ENCODE results near the gene MOV10. TPM values are rescaled to one million over a fixed set of nuclear protein-coding genes. Genes with fewer than 3 reads are reported as not detected.
"Not testable (repeated sequence)": the region's sequence is repeated elsewhere in the genome, so short reads cannot be mapped to it uniquely, and the experiment has no call there.

MOV10 gene
- polyA plus RNA-seq, 1 donor from 2014 or later = 1.4 TPM

GRCh38 chr1:112728306-112728971 lies 54.0 kb downstream of the MOV10 start:
- not testable (repeated sequence) for H4K20me1 ChIP-seq (ENCODE audit: insufficient read depth); H3K27ac ChIP-seq (ENCODE audit: low read length); H2AFZ ChIP-seq (ENCODE audit: low read depth, low read length); H3K9me2 ChIP-seq (ENCODE audit: insufficient read depth, low read length); H3K4me2 ChIP-seq (ENCODE audit: low read length); H3K9me3 ChIP-seq (ENCODE audit: low read length); H3K36me3 ChIP-seq (ENCODE audit: insufficient read depth, low read length); H3K4me3 ChIP-seq (ENCODE audit: low read length); H3K27me3 ChIP-seq (ENCODE audit: insufficient read depth, low read depth, low read length); H3K79me2 ChIP-seq (replicated peaks; ENCODE audit: insufficient read depth, low read length); H3F3A ChIP-seq (ENCODE audit: insufficient read depth, low read length, poor library complexity, severe bottlenecking); H3K9ac ChIP-seq (ENCODE audit: low read length)

DNA sequence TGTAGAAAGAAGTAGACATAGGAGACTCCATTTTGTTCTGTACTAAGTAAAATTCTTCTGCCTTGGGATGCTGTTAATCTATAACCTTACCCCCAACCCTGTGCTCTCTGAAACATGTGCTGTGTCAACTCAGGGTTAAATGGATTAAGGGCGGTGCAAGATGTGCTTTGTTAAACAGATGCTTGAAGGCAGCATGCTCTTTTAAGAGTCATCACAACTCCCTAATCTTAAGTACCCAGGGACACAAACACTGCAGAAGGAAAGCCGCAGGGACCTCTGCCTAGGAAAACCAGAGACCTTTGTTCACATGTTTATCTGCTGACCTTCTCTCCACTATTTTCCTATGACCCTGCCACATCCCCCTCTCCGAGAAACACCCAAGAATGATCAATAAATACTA lies 54.6 kb downstream of the MOV10 start:
- not testable (repeated sequence) for H3K9ac ChIP-seq (ENCODE audit: low read length); H3K79me2 ChIP-seq (replicated peaks; ENCODE audit: insufficient read depth, low read length); H3K9me3 ChIP-seq (ENCODE audit: low read length); H3K27ac ChIP-seq (ENCODE audit: low read length); H3K27me3 ChIP-seq (ENCODE audit: insufficient read depth, low read depth, low read length); H3F3A ChIP-seq (ENCODE audit: insufficient read depth, low read length, poor library complexity, severe bottlenecking); H2AFZ ChIP-seq (ENCODE audit: low read depth, low read length); H3K4me2 ChIP-seq (ENCODE audit: low read length); H3K9me2 ChIP-seq (ENCODE audit: insufficient read depth, low read length); H3K36me3 ChIP-seq (ENCODE audit: insufficient read depth, low read length); H4K20me1 ChIP-seq (ENCODE audit: insufficient read depth); H3K4me3 ChIP-seq (ENCODE audit: low read length)

DNA sequence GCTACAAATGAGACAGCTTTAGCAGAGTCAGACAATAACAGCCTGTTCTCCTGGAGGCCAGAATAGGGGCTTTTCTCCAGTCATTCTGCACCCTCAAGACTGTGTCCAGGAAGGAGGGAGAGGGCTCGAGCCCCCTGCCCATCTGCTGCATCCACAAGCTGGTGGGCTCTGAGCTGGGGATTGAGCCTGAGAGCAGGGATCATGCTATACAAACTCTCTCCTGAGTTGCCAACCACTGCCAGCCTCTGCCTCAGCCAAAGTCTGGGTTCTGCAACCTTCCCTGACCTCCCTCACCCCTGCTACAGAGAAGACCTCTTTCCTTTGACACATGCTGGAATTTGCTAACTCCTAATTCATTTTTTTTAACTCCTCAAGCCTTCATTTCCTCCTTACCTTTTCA lies 55.5 kb downstream of the MOV10 start:
- H3K4me3 ChIP-seq (ENCODE audit: low read length) = no peak overlapping the region
- no peaks in the 10 kb centered on the region for H3K9me3 ChIP-seq (ENCODE audit: low read length)
- H3K27me3 ChIP-seq (ENCODE audit: insufficient read depth, low read depth, low read length) = no peaks in the 10 kb centered on the region
- H3K9me2 ChIP-seq (ENCODE audit: insufficient read depth, low read length) = no peaks in the 10 kb centered on the region
- H3K36me3 ChIP-seq (ENCODE audit: insufficient read depth, low read length) = no peaks in the 10 kb centered on the region
- H3K9ac ChIP-seq (ENCODE audit: low read length) = no peak overlapping the region
- TF ChIP-seq SMC3 (conservative IDR thresholded peaks at IDR 0.05; ENCODE audit: poor library complexity) (no peak), RAD21 (conservative IDR thresholded peaks at IDR 0.05) (no peak)
- no peak overlapping the region for H2AFZ ChIP-seq (ENCODE audit: low read depth, low read length)
- H3F3A ChIP-seq (ENCODE audit: insufficient read depth, low read length, poor library complexity, severe bottlenecking) = no peaks in the 10 kb centered on the region
- no peaks in the 10 kb centered on the region for H4K20me1 ChIP-seq (ENCODE audit: insufficient read depth)
- no peak overlapping the region for H3K4me2 ChIP-seq (ENCODE audit: low read length)
- H3K27ac ChIP-seq (ENCODE audit: low read length) = no peak overlapping the region
- H3K79me2 ChIP-seq (replicated peaks; ENCODE audit: insufficient read depth, low read length) = no peaks in the 10 kb centered on the region

- no peak for TF ChIP-seq EP300 (conservative IDR thresholded peaks at IDR 0.05; ENCODE audit: poor library complexity, severe bottlenecking)
- TF ChIP-seq, protein P1, sequence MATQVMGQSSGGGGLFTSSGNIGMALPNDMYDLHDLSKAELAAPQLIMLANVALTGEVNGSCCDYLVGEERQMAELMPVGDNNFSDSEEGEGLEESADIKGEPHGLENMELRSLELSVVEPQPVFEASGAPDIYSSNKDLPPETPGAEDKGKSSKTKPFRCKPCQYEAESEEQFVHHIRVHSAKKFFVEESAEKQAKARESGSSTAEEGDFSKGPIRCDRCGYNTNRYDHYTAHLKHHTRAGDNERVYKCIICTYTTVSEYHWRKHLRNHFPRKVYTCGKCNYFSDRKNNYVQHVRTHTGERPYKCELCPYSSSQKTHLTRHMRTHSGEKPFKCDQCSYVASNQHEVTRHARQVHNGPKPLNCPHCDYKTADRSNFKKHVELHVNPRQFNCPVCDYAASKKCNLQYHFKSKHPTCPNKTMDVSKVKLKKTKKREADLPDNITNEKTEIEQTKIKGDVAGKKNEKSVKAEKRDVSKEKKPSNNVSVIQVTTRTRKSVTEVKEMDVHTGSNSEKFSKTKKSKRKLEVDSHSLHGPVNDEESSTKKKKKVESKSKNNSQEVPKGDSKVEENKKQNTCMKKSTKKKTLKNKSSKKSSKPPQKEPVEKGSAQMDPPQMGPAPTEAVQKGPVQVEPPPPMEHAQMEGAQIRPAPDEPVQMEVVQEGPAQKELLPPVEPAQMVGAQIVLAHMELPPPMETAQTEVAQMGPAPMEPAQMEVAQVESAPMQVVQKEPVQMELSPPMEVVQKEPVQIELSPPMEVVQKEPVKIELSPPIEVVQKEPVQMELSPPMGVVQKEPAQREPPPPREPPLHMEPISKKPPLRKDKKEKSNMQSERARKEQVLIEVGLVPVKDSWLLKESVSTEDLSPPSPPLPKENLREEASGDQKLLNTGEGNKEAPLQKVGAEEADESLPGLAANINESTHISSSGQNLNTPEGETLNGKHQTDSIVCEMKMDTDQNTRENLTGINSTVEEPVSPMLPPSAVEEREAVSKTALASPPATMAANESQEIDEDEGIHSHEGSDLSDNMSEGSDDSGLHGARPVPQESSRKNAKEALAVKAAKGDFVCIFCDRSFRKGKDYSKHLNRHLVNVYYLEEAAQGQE (IDR thresholded peaks at IDR 0.05; ENCODE audit: borderline replicate concordance) = no peak
- TF ChIP-seq TAF1 (IDR thresholded peaks at IDR 0.05; ENCODE audit: low read depth) = no peak
- no peak for TF ChIP-seq CTCF (IDR thresholded peaks at IDR 0.05; ENCODE audit: poor library complexity, severe bottlenecking)
- TF ChIP-seq SMC3 (conservative IDR thresholded peaks at IDR 0.05; ENCODE audit: poor library complexity) = no peak
- no peak for TF ChIP-seq POLR2AphosphoS5 (IDR thresholded peaks at IDR 0.05)
- no peak for TF ChIP-seq MXI1 (conservative IDR thresholded peaks at IDR 0.05; ENCODE audit: poor library complexity, severe bottlenecking)
- no peak for TF ChIP-seq EZH2 (IDR thresholded peaks at IDR 0.05; ENCODE audit: borderline replicate concordance, insufficient read depth, low read length, poor library complexity, severe bottlenecking)
- TF ChIP-seq RAD21 (conservative IDR thresholded peaks at IDR 0.05) = no peak
- no peak overlapping the region for H2AFZ ChIP-seq (ENCODE audit: low read depth, low read length)
- H3K9me3 ChIP-seq (ENCODE audit: low read length) = no peaks in the 10 kb centered on the region
- H3K4me3 ChIP-seq (ENCODE audit: low read length) = no peak overlapping the region
- H3K4me2 ChIP-seq (ENCODE audit: low read length) = no peak overlapping the region
- H3K9ac ChIP-seq (ENCODE audit: low read length) = no peak overlapping the region
- no peaks in the 10 kb centered on the region for H3K79me2 ChIP-seq (replicated peaks; ENCODE audit: insufficient read depth, low read length)
- no peaks in the 10 kb centered on the region for H3F3A ChIP-seq (ENCODE audit: insufficient read depth, low read length, poor library complexity, severe bottlenecking)
- H4K20me1 ChIP-seq (ENCODE audit: insufficient read depth) = no peaks in the 10 kb centered on the region
- no peaks in the 10 kb centered on the region for H3K27me3 ChIP-seq (ENCODE audit: insufficient read depth, low read depth, low read length)
- H3K9me2 ChIP-seq (ENCODE audit: insufficient read depth, low read length) = no peaks in the 10 kb centered on the region
- H3K27ac ChIP-seq (ENCODE audit: low read length) = no peak overlapping the region
- no peaks in the 10 kb centered on the region for H3K36me3 ChIP-seq (ENCODE audit: insufficient read depth, low read length)
Observed at GRCh38 chr1:112731451-112731850, 57.0 kb downstream of the MOV10 start.
